Measurements from ENCODE around the gene ELAVL2.

Gene ELAVL2

GRCh38 chr9:23823269-23823668, 2.8 kb downstream of the ELAVL2 start:
- no peaks in the 10 kb centered on the region for H3K9me3 ChIP-seq
- H3K4me3 ChIP-seq (ENCODE audit: low read depth in 1 of 2, low read length in 1 of 2): no peak overlapping the region
- no peak for TF ChIP-seq CTCF (IDR thresholded peaks at IDR 0.05)
- H3K27ac ChIP-seq: no peak overlapping the region
- no peaks in the 10 kb centered on the region for H3K4me1 ChIP-seq (ENCODE audit: control insufficient read depth in 1 of 2, insufficient read depth in 1 of 2, low read depth in 1 of 2, low read length in 1 of 2)
- H3K27me3 ChIP-seq: peaks cover 99% of the 10 kb centered on the region
- no peaks in the 10 kb centered on the region for H3K36me3 ChIP-seq

GRCh38 chr9:23822261-23823169, 3.5 kb downstream of the ELAVL2 start:
- no peak for TF ChIP-seq CTCF (IDR thresholded peaks at IDR 0.05)
- Histone ChIP-seq H3K4me3 (ENCODE audit: low read depth in 1 of 2, low read length in 1 of 2) (no peak overlapping the region), H3K36me3 (no peaks in the 10 kb centered on the region), H3K27me3 (peaks cover 93% of the 10 kb centered on the region), H3K9me3 (no peaks in the 10 kb centered on the region), H3K4me1 (ENCODE audit: control insufficient read depth in 1 of 2, insufficient read depth in 1 of 2, low read depth in 1 of 2, low read length in 1 of 2) (no peaks in the 10 kb centered on the region), H3K27ac (no peak overlapping the region)

- Histone ChIP-seq H3K27ac (no peak overlapping the region), H3K4me1 (ENCODE audit: control insufficient read depth in 1 of 2, insufficient read depth in 1 of 2, low read depth in 1 of 2, low read length in 1 of 2) (no peaks in the 10 kb centered on the region), H3K27me3 (peaks cover 84% of the 10 kb centered on the region), H3K9me3 (no peaks in the 10 kb centered on the region), H3K4me3 (ENCODE audit: low read depth in 1 of 2, low read length in 1 of 2) (no peak overlapping the region), H3K36me3 (no peaks in the 10 kb centered on the region)
- no peak for TF ChIP-seq CTCF (IDR thresholded peaks at IDR 0.05)
Observed at GRCh38 chr9:23821375-23822181, 4.5 kb downstream of the ELAVL2 start.

GRCh38 chr9:23820451-23821374, 5.3 kb downstream of the ELAVL2 start:
- Histone ChIP-seq H3K36me3 (no peaks in the 10 kb centered on the region), H3K27ac (no peak overlapping the region), H3K4me1 (ENCODE audit: control insufficient read depth in 1 of 2, insufficient read depth in 1 of 2, low read depth in 1 of 2, low read length in 1 of 2) (no peaks in the 10 kb centered on the region), H3K9me3 (no peaks in the 10 kb centered on the region), H3K4me3 (ENCODE audit: low read depth in 1 of 2, low read length in 1 of 2) (no peak overlapping the region), H3K27me3 (peaks cover 75% of the 10 kb centered on the region)
- no peak for TF ChIP-seq CTCF (IDR thresholded peaks at IDR 0.05)

- Histone ChIP-seq H3K27ac (no peak overlapping the region), H3K27me3 (peaks cover 62% of the 10 kb centered on the region), H3K4me3 (ENCODE audit: low read depth in 1 of 2, low read length in 1 of 2) (no peak overlapping the region), H3K9me3 (no peaks in the 10 kb centered on the region), H3K4me1 (ENCODE audit: control insufficient read depth in 1 of 2, insufficient read depth in 1 of 2, low read depth in 1 of 2, low read length in 1 of 2) (no peaks in the 10 kb centered on the region), H3K36me3 (no peaks in the 10 kb centered on the region)
- no peak for TF ChIP-seq CTCF (IDR thresholded peaks at IDR 0.05)
Observed at GRCh38 chr9:23819403-23819802, 6.6 kb downstream of the ELAVL2 start.
